Fibroblast of peridontal ligament (primary cell): Measurements from ENCODE around the gene MYL6B.
A peak's percentile ranks its signal among the peaks of the same experiment; 100 is the strongest.

Source experiments
- DNase-seq: peaks from one replicate; pipeline ENCODE4 v3.0.0-alpha.2; 2010; ENCODE audit errors: extremely low read depth

The MYL6B gene

GRCh38 chr12:56165369-56165768 is 13.0 kb downstream of the MYL6B start:
- no peak for DNase-seq

GRCh38 chr12:56169229-56169759 is 16.9 kb downstream of the MYL6B start:
- DNase-seq: no peak

- DNase-seq: no peak
Measured at GRCh38 chr12:56172839-56173238, 20.5 kb downstream of the MYL6B start.

GRCh38 chr12:56178347-56178746 is 26.0 kb downstream of the MYL6B start:
- DNase-seq: no peak

GRCh38 chr12:56186957-56187356 is 34.6 kb downstream of the MYL6B start:
- DNase-seq: no peak

GRCh38 chr12:56188131-56188777 is 35.9 kb downstream of the MYL6B start:
- DNase-seq: no peak

- no peak for DNase-seq
Measured at GRCh38 chr12:56188778-56189098, 36.4 kb downstream of the MYL6B start.

- peak; percentile 80 for DNase-seq
Measured at GRCh38 chr12:56189099-56189917, 36.9 kb downstream of the MYL6B start, which contains the start of gene SMARCC2. Gene SMARCC2, minus strand, starts transcription at chr12:56189483. Its CDS starts 22 bp downstream, at chr12:56189461.

- DNase-seq: peak; percentile 86
Measured at GRCh38 chr12:56189918-56190694, 37.7 kb downstream of the MYL6B start.

- DNase-seq: peak; percentile 40
Measured at GRCh38 chr12:56190695-56191155, 38.3 kb downstream of the MYL6B start.

GRCh38 chr12:56192582-56192981 is 40.2 kb downstream of the MYL6B start:
- DNase-seq: no peak

GRCh38 chr12:56193025-56193578 is 40.7 kb downstream of the MYL6B start:
- peak; percentile 93 for DNase-seq

- peak; percentile 78 for DNase-seq
Measured at GRCh38 chr12:56196818-56197550, 44.6 kb downstream of the MYL6B start.

- no peak for DNase-seq
Measured at GRCh38 chr12:56197921-56198635, 45.7 kb downstream of the MYL6B start.

GRCh38 chr12:56198836-56199235 is 46.4 kb downstream of the MYL6B start:
- DNase-seq: peak; percentile 27

GRCh38 chr12:56202366-56202765 is 50.0 kb downstream of the MYL6B start:
- no peak for DNase-seq

- no peak for DNase-seq
Measured at GRCh38 chr12:56202838-56203237, 50.5 kb downstream of the MYL6B start.

- DNase-seq: no peak
Measured at GRCh38 chr12:56204275-56204674, 51.9 kb downstream of the MYL6B start.

- DNase-seq: no peak
Measured at GRCh38 chr12:56205445-56205844, 53.1 kb downstream of the MYL6B start.

- peak; percentile 62 for DNase-seq
Measured at GRCh38 chr12:56206452-56207166, 54.2 kb downstream of the MYL6B start.
